ENCODE measurements around the gene ASB10.

Gene ASB10

DNA sequence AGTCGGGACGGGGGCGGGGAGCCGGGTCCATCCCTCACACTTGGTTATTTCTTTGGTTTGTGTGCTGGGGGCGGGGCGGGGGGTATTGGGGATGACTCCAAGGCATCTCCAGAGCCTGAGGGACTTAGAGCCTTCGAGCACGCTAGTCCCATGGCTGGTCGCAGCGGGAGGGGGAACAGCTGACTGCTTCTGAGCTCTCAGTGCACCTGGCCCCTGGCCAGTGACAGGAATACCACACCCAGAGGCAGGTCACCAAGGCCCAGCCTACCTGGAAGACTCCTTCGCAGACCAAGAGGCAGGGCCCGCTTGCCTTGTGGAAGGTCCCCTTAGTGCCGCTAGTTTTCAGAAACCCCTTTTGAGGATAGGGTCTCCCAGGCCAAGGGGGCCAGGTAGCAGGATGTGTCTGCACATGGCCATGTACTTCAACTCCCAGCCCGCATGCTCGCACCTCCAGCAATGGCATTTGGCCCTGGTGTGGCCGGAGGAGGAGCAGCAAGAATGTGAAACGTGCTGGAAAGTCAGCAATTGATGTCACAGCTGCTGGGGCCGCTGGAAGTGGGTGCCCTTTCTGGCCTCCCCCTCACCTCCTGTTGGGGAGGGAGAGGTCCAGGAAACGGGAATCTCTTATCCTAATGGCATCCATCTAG is 60.4 kb downstream of the ASB10 start:
- H3K4me3 ChIP-seq: no peak overlapping the region
- peaks cover 16% of the 10 kb centered on the region for H3K4me1 ChIP-seq
- TF ChIP-seq Cebpa-rat (IDR thresholded peaks at IDR 0.05): no peak
- H3K36me3 ChIP-seq: peaks cover 91% of the 10 kb centered on the region
- no peak overlapping the region for H3K9ac ChIP-seq
- H3K4me2 ChIP-seq: no peak overlapping the region
- H4K20me1 ChIP-seq: peaks cover 80% of the 10 kb centered on the region
- no peaks in the 10 kb centered on the region for H3K27me3 ChIP-seq
- H3K9me3 ChIP-seq: no peaks in the 10 kb centered on the region
- H3K27ac ChIP-seq: no peak overlapping the region

- Histone ChIP-seq H3K36me3 (peaks cover 91% of the 10 kb centered on the region), H3K4me2 (no peak overlapping the region), H3K9me3 (no peaks in the 10 kb centered on the region), H4K20me1 (peaks cover 80% of the 10 kb centered on the region), H3K4me1 (peaks cover 9% of the 10 kb centered on the region), H3K27me3 (no peaks in the 10 kb centered on the region), H3K4me3 (no peak overlapping the region), H3K27ac (no peak overlapping the region), H3K9ac (no peak overlapping the region)
- no peak for TF ChIP-seq Cebpa-rat (IDR thresholded peaks at IDR 0.05)
Observed at GRCh38 chr7:151125846-151126481, 61.1 kb downstream of the ASB10 start.
